22Rv1 (cell line): ENCODE measurements around the gene NFATC4.
"Not testable (repeated sequence)": the region's sequence is repeated elsewhere in the genome, so short reads cannot be mapped to it uniquely, and the experiment has no call there.

ENCODE experiments used
- H3K27ac ChIP-seq: fragments of 450-650 bp; 2 replicates; pipeline ENCODE4 v1.5.1; 2017
- ZFX ChIP-seq: fragments of 450-650 bp; IDR thresholded peaks from 2 replicates; pipeline ENCODE4 v1.6.1; 2017; ENCODE audit warnings: antibody characterized with exemption, borderline replicate concordance
- TF ChIP-seq, protein P1 (sequence below): fragments of 450-650 bp; IDR thresholded peaks from 2 replicates; pipeline ENCODE4 v1.5.1; 2017; ENCODE audit warnings: mild to moderate bottlenecking

NFATC4 gene

DNA sequence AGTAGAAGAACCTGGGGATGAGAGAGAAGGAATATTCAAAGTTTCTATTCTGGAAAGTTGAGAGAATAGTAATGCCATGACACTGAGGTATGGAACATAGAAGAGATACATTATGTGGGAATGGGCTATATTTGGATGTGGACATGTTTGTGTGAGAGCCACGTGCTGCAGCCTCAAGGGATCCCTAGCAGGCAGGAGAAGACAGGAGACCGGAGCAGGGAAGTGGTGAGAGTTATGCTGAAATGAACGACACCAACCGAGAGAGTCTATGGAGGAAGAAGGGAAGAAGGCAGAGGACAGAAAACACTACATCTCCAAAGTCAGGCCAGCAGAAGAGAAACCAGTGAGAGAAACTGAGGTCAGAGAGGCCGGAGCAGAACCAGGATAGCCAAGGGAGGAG, 18.2 kb upstream of the NFATC4 start:
- TF ChIP-seq ZFX, result no peak
- TF ChIP-seq, protein P1, sequence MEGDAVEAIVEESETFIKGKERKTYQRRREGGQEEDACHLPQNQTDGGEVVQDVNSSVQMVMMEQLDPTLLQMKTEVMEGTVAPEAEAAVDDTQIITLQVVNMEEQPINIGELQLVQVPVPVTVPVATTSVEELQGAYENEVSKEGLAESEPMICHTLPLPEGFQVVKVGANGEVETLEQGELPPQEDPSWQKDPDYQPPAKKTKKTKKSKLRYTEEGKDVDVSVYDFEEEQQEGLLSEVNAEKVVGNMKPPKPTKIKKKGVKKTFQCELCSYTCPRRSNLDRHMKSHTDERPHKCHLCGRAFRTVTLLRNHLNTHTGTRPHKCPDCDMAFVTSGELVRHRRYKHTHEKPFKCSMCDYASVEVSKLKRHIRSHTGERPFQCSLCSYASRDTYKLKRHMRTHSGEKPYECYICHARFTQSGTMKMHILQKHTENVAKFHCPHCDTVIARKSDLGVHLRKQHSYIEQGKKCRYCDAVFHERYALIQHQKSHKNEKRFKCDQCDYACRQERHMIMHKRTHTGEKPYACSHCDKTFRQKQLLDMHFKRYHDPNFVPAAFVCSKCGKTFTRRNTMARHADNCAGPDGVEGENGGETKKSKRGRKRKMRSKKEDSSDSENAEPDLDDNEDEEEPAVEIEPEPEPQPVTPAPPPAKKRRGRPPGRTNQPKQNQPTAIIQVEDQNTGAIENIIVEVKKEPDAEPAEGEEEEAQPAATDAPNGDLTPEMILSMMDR, result no peak
- H3K27ac ChIP-seq, result no peak overlapping the region

DNA sequence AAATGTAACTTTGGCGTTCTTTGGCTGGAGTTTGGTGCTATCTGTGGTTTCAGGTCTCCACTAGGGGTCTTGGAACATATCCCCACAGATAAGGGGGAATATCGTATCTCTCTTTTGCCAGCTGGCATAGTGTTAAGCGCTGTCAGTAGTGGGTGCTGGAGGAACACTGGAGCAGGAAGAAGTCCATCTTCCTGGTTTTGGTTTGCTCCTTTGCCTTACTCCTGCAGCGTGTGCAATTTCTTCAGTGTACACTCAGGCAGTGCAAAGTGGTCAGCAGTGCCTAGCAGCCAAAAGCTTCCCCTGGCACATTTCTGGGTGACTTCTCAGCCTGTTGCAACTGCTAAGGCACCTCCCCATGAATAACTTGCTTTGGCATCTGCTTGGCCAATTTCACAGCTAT, 16.5 kb upstream of the NFATC4 start:
- TF ChIP-seq ZFX, result no peak
- TF ChIP-seq, protein P1, result no peak
- no peak overlapping the region for H3K27ac ChIP-seq

DNA sequence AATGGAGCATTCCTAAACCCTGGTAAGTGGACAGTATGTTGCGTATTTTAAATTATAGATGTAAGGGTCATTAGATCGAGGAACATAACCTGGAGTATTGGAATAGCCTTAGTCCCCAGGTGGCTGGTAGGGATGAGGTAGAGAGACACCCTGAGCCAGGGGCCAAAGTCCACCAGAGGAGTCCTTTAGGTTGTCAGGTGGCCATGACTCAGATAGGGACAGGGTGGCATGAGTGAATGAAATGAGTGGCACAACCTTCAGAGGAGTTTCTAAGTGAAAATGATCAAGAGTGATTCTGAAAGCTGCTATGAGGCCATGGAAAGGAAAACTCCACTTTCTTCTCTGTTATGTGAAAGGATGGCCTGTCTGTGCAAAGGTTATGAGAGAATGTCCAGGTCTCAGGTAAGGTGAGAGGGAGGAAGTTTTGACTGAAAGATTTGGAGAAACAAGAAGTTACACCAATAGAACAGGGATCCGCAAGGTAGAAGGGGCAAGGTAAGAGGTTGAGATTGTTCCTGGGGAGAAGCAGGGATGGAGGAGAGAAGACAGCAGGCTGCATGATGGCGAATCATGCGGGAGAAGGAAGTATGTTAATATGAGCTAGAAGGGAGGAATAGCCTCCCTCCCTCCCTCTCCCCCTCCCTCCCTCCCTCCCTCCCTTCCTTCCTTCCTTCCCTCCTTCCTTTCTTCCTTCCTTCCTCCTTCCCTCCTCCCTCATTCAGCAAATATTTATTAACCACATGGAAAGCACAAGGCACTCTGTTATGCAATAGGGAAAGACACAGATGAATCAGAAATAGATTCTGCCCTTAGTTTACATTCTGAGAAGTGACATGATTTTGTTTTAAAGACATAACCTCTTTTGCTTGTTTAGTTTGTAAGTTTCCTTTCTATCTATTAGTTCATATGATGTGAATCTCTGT, 14.2 kb upstream of the NFATC4 start:
- no peak for TF ChIP-seq ZFX
- TF ChIP-seq, protein P1, result no peak
- no peak overlapping the region for H3K27ac ChIP-seq

DNA sequence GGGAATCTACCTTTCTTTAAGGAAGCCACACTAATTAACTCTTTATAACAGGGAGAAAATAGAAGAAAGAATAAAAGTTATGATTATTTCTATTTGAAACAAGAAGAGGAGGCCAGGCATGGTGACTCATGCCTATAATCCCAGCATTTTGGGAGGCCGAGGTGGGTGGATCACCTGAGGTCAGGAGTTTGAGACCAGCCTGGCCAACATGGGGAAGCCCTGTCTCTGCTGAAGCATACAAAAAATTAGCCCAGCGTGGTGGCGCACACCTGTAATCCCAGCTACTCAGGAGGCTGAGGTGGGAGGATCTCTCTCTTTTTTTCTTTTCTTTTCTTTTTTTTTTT, 13.5 kb upstream of the NFATC4 start:
- H3K27ac ChIP-seq, result not testable (repeated sequence)

DNA sequence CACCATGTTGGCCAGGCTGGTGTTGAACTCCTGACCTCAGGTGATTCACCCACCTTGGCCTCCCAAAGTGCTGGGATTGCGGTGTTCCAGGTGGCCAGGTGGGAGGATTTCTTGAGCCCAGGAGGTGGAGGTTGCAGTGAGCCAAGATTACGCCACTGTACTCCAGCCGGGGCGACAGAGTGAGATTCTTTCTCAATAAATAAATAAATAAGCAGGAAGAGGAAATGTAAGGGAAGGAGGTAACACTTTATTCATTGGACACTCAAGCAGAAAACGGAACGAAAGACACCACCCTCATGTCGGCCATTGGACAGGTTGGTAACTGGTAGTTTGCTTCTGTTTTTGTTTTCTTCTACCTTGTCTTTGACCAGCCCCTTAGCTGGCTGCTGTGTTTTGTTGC, 13.0 kb upstream of the NFATC4 start:
- TF ChIP-seq, protein P1, result no peak
- no peak for TF ChIP-seq ZFX
- H3K27ac ChIP-seq, result no peak overlapping the region

DNA sequence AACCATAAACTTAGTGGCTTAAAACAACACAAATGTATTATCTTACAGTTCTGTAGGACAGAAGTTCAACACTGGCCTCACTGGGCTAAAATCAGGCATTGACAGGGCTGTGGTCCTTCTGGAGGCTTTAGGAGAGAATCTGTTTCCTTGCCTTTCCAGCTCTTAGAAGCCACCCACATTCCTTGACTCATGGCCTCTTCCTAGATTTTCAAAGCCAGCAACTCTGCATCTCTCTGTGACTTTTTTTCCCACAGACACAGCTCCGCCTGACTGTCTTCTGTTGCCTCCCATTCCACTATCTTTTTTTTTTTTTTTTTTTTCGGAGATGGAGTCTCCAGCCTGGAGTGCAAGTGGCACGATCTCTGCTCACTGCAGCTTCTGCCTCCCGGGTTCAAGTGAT, 11.8 kb upstream of the NFATC4 start:
- no peak overlapping the region for H3K27ac ChIP-seq
- TF ChIP-seq ZFX, result no peak
- TF ChIP-seq, protein P1, result no peak

DNA sequence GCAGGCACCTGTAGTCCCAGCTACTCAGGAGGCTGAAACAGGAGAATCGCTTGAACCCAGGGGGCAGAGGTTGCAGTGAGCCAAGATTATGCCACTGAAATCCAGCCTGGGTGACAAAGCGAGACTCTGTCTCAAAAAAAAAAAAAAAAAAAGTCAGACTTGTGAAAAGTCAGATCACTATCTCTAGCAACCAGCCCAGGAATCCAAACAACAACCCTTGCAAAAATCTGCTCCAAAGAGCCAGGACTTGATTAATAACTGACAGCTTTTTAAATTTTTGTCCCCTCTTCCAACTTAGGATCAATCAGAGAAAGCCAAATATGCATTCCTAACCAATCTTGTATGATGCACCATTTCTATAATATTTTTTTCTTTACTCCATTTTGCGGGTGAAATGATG, 7.7 kb upstream of the NFATC4 start:
- H3K27ac ChIP-seq, result no peak overlapping the region
- no peak for TF ChIP-seq ZFX
- TF ChIP-seq, protein P1, result no peak

DNA sequence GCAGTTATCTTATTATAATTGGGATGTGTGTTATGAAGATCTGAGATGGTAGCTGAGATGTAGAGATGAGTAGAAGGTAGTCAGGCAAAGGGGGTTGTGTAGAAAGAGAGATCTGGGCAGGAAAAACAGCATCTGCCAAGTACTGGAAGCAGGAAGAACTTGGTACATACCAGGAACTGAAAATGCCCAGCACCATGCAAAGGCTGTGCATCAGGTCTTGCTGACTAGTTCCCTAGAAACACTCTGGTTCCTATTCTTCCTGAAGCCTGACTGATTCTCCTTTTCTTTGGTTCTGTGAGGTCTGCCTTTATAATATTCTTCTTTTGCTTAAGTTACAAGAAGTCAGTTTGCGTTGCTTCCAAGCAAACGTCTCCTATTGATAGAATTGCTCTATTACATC, 6.7 kb upstream of the NFATC4 start:
- TF ChIP-seq ZFX, result no peak
- TF ChIP-seq, protein P1, result no peak
- no peak overlapping the region for H3K27ac ChIP-seq
